A549 (cell line): ENCODE data around the gene SERPINE2. TPM values are rescaled to one million over a fixed set of nuclear protein-coding genes. Genes with fewer than 3 reads are reported as not detected.

ENCODE experiments used
- ATAC-seq, 2 experiments: fragments of 200-7000 bp in 1 of 2; fragments of >200 bp in 1 of 2; cut with Nextera tagmentation in 1 of 2; cut with Tn5 transposase in 1 of 2; 3 replicates each; pipeline versions ENCODE4 v1.8.0 to v1.9.1; 2018 to 2020; ENCODE audit warnings: mild to moderate bottlenecking in 1 of 2, moderate library complexity in 1 of 2
- CTCF ChIA-PET: fragments of 300-600 bp; sonication (Branson Sonifier 250); formaldehyde crosslinking; extraction: SDS; loops from one replicate; lab custom pipeline; 2021; ENCODE audit warnings: antibody characterized with exemption, inconsistent platforms; lab: Yijun Ruan, JAX
- POLR2A ChIA-PET: fragments of 350-600 bp; formaldehyde crosslinking; extraction: SDS; loops from one replicate; lab custom pipeline; 2021; ENCODE audit warnings: antibody characterized with exemption, inconsistent platforms; lab: Yijun Ruan, JAX
- DNase-seq, 2 experiments: peaks; one replicate each; pipeline versions ENCODE4 v3.0.0 to v3.0.0-alpha.2; 2011 to 2016; ENCODE audit warnings: low read depth in 1 of 2, low spot score in 1 of 2
- FAIRE-seq: peaks from 2 replicates; lab custom pipeline; 2011; peaks lifted over from hg19 to GRCh38; lab: Jason Lieb, UNC
- H3K27ac ChIP-seq, 2 experiments: fragments of >200 bp; sonication (Bioruptor Twin); formaldehyde crosslinking; 3 replicates each; pipeline ENCODE4 v1.5.1; 2016 to 2017
- H3K4me1 ChIP-seq: fragments of >200 bp; sonication (Bioruptor Twin); formaldehyde crosslinking; 3 replicates; pipeline ENCODE4 v1.6.1; 2016
- H3K4me2 ChIP-seq: fragments of >200 bp; sonication (Bioruptor Twin); formaldehyde crosslinking; 3 replicates; pipeline ENCODE4 v1.6.1; 2016
- H3K4me3 ChIP-seq: fragments of >200 bp; sonication (Bioruptor Twin); formaldehyde crosslinking; 3 replicates; pipeline ENCODE4 v1.5.1; 2016
- H3K9me3 ChIP-seq: fragments of >200 bp; sonication (Bioruptor Twin); formaldehyde crosslinking; 3 replicates; pipeline ENCODE4 v1.6.1; 2016
- BHLHE40 ChIP-seq: IDR thresholded peaks from 2 replicates; pipeline ENCODE4 v1.6.1; 2012; ENCODE audit warnings: low read depth, low read length, inconsistent platforms
- CBX2 ChIP-seq: fragments of 200-600 bp; sonication (generic); IDR thresholded peaks from 2 replicates; pipeline ENCODE4 v1.6.1; 2016; ENCODE audit warnings: low read depth, mild to moderate bottlenecking, borderline replicate concordance
- CBX8 ChIP-seq: fragments of 200-600 bp; sonication (generic); IDR thresholded peaks from 2 replicates; pipeline ENCODE4 v1.6.1; 2016
- CHD2 ChIP-seq: fragments of 150-350 bp; IDR thresholded peaks from 2 replicates; pipeline ENCODE4 v1.6.1; 2014; ENCODE audit warnings: low read length; ENCODE audit not compliant: partially characterized antibody
- CHD4 ChIP-seq: fragments of 200-600 bp; sonication (generic); IDR thresholded peaks from 2 replicates; pipeline ENCODE4 v1.6.1; 2016; ENCODE audit warnings: antibody characterized with exemption, mild to moderate bottlenecking, borderline replicate concordance
- EHF ChIP-seq: fragments of 250-450 bp; sonication (Bioruptor Pico); IDR thresholded peaks from 2 replicates; pipeline ENCODE4 v1.5.0; 2020; ENCODE audit warnings: mild to moderate bottlenecking
- EHMT2 ChIP-seq: fragments of 200-600 bp; sonication (generic); IDR thresholded peaks from 2 replicates; pipeline ENCODE4 v1.6.1; 2016; ENCODE audit warnings: antibody characterized with exemption, low read depth, mild to moderate bottlenecking, moderate library complexity
- FOSB ChIP-seq: fragments of 250-450 bp; sonication (Bioruptor Pico); IDR thresholded peaks from 2 replicates; pipeline ENCODE4 v1.5.0; 2020; ENCODE audit warnings: mild to moderate bottlenecking, moderate library complexity
- FOSL2 ChIP-seq, 2 experiments: fragments of 450-650 bp in 1 of 2; fragments of >200 bp in 1 of 2; sonication (Bioruptor Twin) in 1 of 2; formaldehyde crosslinking; IDR thresholded peaks; 2 replicates each; pipeline versions ENCODE4 v1.5.0 to v1.6.1; 2016 to 2020; ENCODE audit warnings: mild to moderate bottlenecking in 1 of 2, moderate library complexity in 1 of 2
- FOXS1 ChIP-seq: fragments of 250-450 bp; sonication (Bioruptor Pico); IDR thresholded peaks from 2 replicates; pipeline ENCODE4 v1.5.0; 2020; ENCODE audit warnings: mild to moderate bottlenecking, moderate library complexity
- HDAC2 ChIP-seq: fragments of 200-600 bp; sonication (generic); IDR thresholded peaks from 2 replicates; pipeline ENCODE4 v1.6.1; 2016
- HEYL ChIP-seq: fragments of 250-450 bp; sonication (Bioruptor Pico); IDR thresholded peaks from 2 replicates; pipeline ENCODE4 v1.8.0; 2021; ENCODE audit warnings: mild to moderate bottlenecking, moderate library complexity
- HOXA7 ChIP-seq: fragments of 250-450 bp; sonication (Bioruptor Pico); IDR thresholded peaks from 2 replicates; pipeline ENCODE4 v1.5.0; 2020; ENCODE audit warnings: mild to moderate bottlenecking, moderate library complexity
- HOXB13 ChIP-seq: fragments of 250-450 bp; sonication (Bioruptor Pico); IDR thresholded peaks from 2 replicates; pipeline ENCODE4 v1.5.0; 2020; ENCODE audit warnings: low read depth, mild to moderate bottlenecking, moderate library complexity
- HOXB5 ChIP-seq: fragments of 250-450 bp; sonication (Bioruptor Pico); IDR thresholded peaks from 2 replicates; pipeline ENCODE4 v1.5.0; 2020; ENCODE audit warnings: mild to moderate bottlenecking, moderate library complexity
- JUN ChIP-seq, 2 experiments: fragments of >200 bp; sonication (Bioruptor Twin); formaldehyde crosslinking; IDR thresholded peaks; 2 replicates in 1 of 2; 3 replicates in 1 of 2; pipeline ENCODE4 v1.6.1; 2016 to 2017
- JUNB ChIP-seq: fragments of >200 bp; sonication (Bioruptor Twin); formaldehyde crosslinking; IDR thresholded peaks from 2 replicates; pipeline ENCODE4 v1.6.1; 2016
- KDM5A ChIP-seq: fragments of 200-600 bp; sonication (generic); IDR thresholded peaks from 2 replicates; pipeline ENCODE4 v1.6.1; 2016; ENCODE audit warnings: antibody characterized with exemption, mild to moderate bottlenecking
- MAZ ChIP-seq: fragments of 150-350 bp; IDR thresholded peaks from 2 replicates; pipeline ENCODE4 v1.6.1; 2014; ENCODE audit warnings: antibody characterized with exemption, low read depth, low read length, borderline replicate concordance
- MYC ChIP-seq: IDR thresholded peaks from 2 replicates; pipeline ENCODE4 v1.6.1; 2012; ENCODE audit warnings: mild to moderate bottlenecking, inconsistent platforms, low read length, improper control_type of control experiment, borderline replicate concordance
- NFE2L2 ChIP-seq: fragments of 150-350 bp; conservative IDR thresholded peaks from 2 replicates; pipeline ENCODE4 v1.6.1; 2014; ENCODE audit warnings: low read length
- NR3C1 ChIP-seq: fragments of >200 bp; sonication (Bioruptor Twin); formaldehyde crosslinking; IDR thresholded peaks from 3 replicates; pipeline ENCODE4 v1.6.1; 2017
- PHF8 ChIP-seq: fragments of 200-600 bp; sonication (generic); IDR thresholded peaks from 2 replicates; pipeline ENCODE4 v1.6.1; 2016; ENCODE audit warnings: low read depth, mild to moderate bottlenecking, antibody characterized with exemption, moderate library complexity, borderline replicate concordance
- RAD21 ChIP-seq, 2 experiments: fragments of >200 bp in 1 of 2; sonication (Bioruptor Twin) in 1 of 2; formaldehyde crosslinking in 1 of 2; IDR thresholded peaks in 1 of 2; conservative IDR thresholded peaks in 1 of 2; 2 replicates in 1 of 2; 3 replicates in 1 of 2; pipeline ENCODE4 v1.6.1; 2012 to 2018; ENCODE audit warnings: inconsistent platforms in 1 of 2
- RCOR1 ChIP-seq: fragments of 150-350 bp; IDR thresholded peaks from 2 replicates; pipeline ENCODE4 v1.6.1; 2014; ENCODE audit warnings: antibody characterized with exemption, low read length, low read depth
- RFX5 ChIP-seq: fragments of 450-650 bp; IDR thresholded peaks from 2 replicates; pipeline ENCODE4 v1.7.1; 2014; ENCODE audit warnings: antibody characterized with exemption, mild to moderate bottlenecking, moderate library complexity
- RNF2 ChIP-seq: fragments of 200-600 bp; sonication (generic); IDR thresholded peaks from 2 replicates; pipeline ENCODE4 v1.6.1; 2016; ENCODE audit warnings: low read depth, mild to moderate bottlenecking, antibody characterized with exemption, moderate library complexity, borderline replicate concordance
- SMC3 ChIP-seq: fragments of >200 bp; sonication (Bioruptor Twin); formaldehyde crosslinking; IDR thresholded peaks from 3 replicates; pipeline ENCODE4 v1.6.1; 2018; ENCODE audit warnings: inconsistent platforms
- SREBF2 ChIP-seq: fragments of 450-650 bp; IDR thresholded peaks from 2 replicates; pipeline ENCODE4 v1.6.1; 2014; ENCODE audit warnings: mild to moderate bottlenecking, moderate library complexity
- TFCP2L1 ChIP-seq: fragments of 250-450 bp; sonication (Bioruptor Pico); IDR thresholded peaks from 2 replicates; pipeline ENCODE4 v1.5.0; 2021; ENCODE audit warnings: mild to moderate bottlenecking
- TP53 ChIP-seq: fragments of 250-450 bp; sonication (Bioruptor Pico); IDR thresholded peaks from 2 replicates; pipeline ENCODE4 v1.5.0; 2021; ENCODE audit warnings: mild to moderate bottlenecking, moderate library complexity
- ZC3H11A ChIP-seq: fragments of 450-650 bp; IDR thresholded peaks from 2 replicates; pipeline ENCODE4 v1.6.1; 2014; ENCODE audit warnings: antibody characterized with exemption, mild to moderate bottlenecking
- ZFP36 ChIP-seq: fragments of 450-650 bp; IDR thresholded peaks from 2 replicates; pipeline ENCODE4 v1.6.1; 2014; ENCODE audit warnings: borderline replicate concordance; ENCODE audit not compliant: partially characterized antibody
- ZSCAN20 ChIP-seq: fragments of 250-450 bp; sonication (Bioruptor Pico); IDR thresholded peaks from 2 replicates; pipeline ENCODE4 v1.8.0; 2022; ENCODE audit warnings: mild to moderate bottlenecking, moderate library complexity
- WGBS: methylation state at CpG from one replicate; pipeline ENCODE4 v1.1.6; 2017; ENCODE audit errors: missing lambda C conversion rate; 5-methylcytosine and 5-hydroxymethylcytosine counted together
- polyA plus RNA-seq, 4 experiments: library from polyadenylated mRNA; depleted of rRNA in 3 of 4; stranded (reverse); fragments of >200 nt; fragmentation: RNase III in 1 of 4; extraction: RNeasy Plus Mini Kit Qiagen cat#74134 plus additional on column Dnase treatment in 1 of 4; gene quantifications; 2 replicates in 3 of 4; 3 replicates in 1 of 4; pipeline ENCODE4 v1.2.3, GENCODE V29; 2011 to 2017
- TF ChIP-seq, protein P1 (sequence below): fragments of 450-650 bp; IDR thresholded peaks from 2 replicates; pipeline ENCODE4 v1.6.1; 2014; ENCODE audit warnings: antibody characterized with exemption
- TF ChIP-seq, protein P2 (sequence below): fragments of 250-450 bp; sonication (Bioruptor Pico); IDR thresholded peaks from 2 replicates; pipeline ENCODE4 v1.5.0; 2021; ENCODE audit warnings: mild to moderate bottlenecking, moderate library complexity, borderline replicate concordance

SERPINE2 gene
- polyA plus RNA-seq, 2 of the 4 experiments (the other 2 are of a cell fraction), result 58.6 to 88.2 TPM

DNA sequence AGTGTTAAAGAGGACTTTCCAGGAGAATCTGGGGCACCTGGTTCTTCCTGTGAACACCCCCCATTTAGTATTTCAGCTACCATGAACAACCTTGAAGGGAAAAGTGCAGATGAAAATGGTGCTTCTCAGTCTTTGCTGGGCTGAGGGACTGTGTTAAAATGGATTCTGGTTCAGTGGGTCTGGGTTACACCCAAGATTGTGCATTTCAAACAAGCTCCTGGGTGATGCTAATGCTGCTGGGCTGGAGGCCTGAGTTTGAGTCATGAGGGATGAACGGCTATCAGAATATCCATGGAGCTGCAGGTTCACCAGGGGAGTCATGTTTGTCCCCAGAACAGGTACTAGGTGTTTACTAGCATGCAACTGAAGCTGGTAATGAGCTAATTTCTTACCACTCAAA, 57.8 kb downstream of the SERPINE2 start:
- CTCF ChIA-PET, result interaction anchor here (0.8 to 4.4 kb wide), 9 partner anchors 9 to 303 kb away, joined by 3 to 20 read pairs (median 5); partner anchors contain the start of gene SERPINE2

DNA sequence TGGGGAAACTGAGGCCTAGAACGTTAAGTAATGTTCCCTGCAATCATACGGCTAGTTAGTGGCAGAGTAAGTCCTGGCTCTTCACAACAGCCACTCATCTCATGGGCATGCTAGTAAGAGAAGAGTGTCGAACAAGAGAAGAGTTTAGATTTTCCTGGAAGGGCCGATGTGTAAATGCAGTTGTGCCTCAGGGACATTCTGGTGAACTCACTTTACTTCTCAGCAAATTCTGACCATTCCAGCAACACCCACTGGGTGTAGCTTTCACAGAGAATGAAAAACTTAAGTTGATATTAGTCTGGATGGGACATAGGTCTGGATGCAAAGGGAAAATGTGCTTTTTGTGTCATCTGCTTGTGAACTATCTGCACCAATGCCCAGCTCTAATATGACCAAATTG, 58.3 kb downstream of the SERPINE2 start:
- no peaks in the 10 kb centered on the region for H3K9me3 ChIP-seq
- CTCF ChIA-PET, result interaction anchor here (0.8 to 4.4 kb wide), 9 partner anchors 8 to 304 kb away, joined by 3 to 20 read pairs (median 5); partner anchors contain the start of gene SERPINE2
- ATAC-seq, result no peak
- 89% methylated on average over 4 of the region's 4 CpGs for WGBS
- TF ChIP-seq SMC3, result no peak
- no peak for TF ChIP-seq ZFP36
- TF ChIP-seq, protein P1, sequence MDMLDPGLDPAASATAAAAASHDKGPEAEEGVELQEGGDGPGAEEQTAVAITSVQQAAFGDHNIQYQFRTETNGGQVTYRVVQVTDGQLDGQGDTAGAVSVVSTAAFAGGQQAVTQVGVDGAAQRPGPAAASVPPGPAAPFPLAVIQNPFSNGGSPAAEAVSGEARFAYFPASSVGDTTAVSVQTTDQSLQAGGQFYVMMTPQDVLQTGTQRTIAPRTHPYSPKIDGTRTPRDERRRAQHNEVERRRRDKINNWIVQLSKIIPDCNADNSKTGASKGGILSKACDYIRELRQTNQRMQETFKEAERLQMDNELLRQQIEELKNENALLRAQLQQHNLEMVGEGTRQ, result no peak
- no peak for TF ChIP-seq RCOR1
- TF ChIP-seq HDAC2, result no peak
- TF ChIP-seq BHLHE40, result no peak
- TF ChIP-seq CHD4, result no peak
- TF ChIP-seq RFX5, result no peak
- TF ChIP-seq HEYL, result no peak
- TF ChIP-seq EHF (CRISPR knock-in tag), result no peak
- no peak for TF ChIP-seq PHF8
- TF ChIP-seq EHMT2, result no peak
- no peak for TF ChIP-seq KDM5A
- no peak for TF ChIP-seq JUN (IDR thresholded peaks at IDR 0.05)
- no peak overlapping the region for H3K4me2 ChIP-seq
- no peak overlapping the region for H3K27ac ChIP-seq
- no peaks in the 10 kb centered on the region; the same call in 2 of the 3 replicates for H3K4me1 ChIP-seq
- DNase-seq, result no peak
- no peak overlapping the region for H3K4me3 ChIP-seq
- POLR2A ChIA-PET, result no interaction called here
- no peak for FAIRE-seq

More for the DNA sequence above, 57.8 kb downstream of the SERPINE2 start:
- TF ChIP-seq CBX2, result no peak
- no peak for TF ChIP-seq MYC
- TF ChIP-seq HDAC2, result no peak
- no peak for TF ChIP-seq SREBF2
- no peak for TF ChIP-seq RCOR1
- no peak for TF ChIP-seq CHD2
- no peak for TF ChIP-seq JUNB
- no peak for TF ChIP-seq NFE2L2
- no peak for TF ChIP-seq EHF (CRISPR knock-in tag)
- TF ChIP-seq TFCP2L1 (CRISPR knock-in tag), result no peak
- TF ChIP-seq HOXA7 (CRISPR knock-in tag), result no peak
- no peak for TF ChIP-seq ZSCAN20 (CRISPR knock-in tag)
- TF ChIP-seq KDM5A, result no peak
- TF ChIP-seq FOXS1 (CRISPR knock-in tag), result no peak
- no peak for TF ChIP-seq MAZ
- Histone ChIP-seq H3K27ac (no peak overlapping the region), H3K4me3 (no peak overlapping the region), H3K9me3 (no peaks in the 10 kb centered on the region), H3K4me1 (no peaks in the 10 kb centered on the region; the same call in 2 of the 3 replicates), H3K4me2 (no peak overlapping the region)
- 78% methylated on average over 1 of the region's 1 CpG for WGBS
- DNase-seq (no peak), FAIRE-seq (no peak), ATAC-seq (no peak)
- POLR2A ChIA-PET, result no interaction called here

DNA sequence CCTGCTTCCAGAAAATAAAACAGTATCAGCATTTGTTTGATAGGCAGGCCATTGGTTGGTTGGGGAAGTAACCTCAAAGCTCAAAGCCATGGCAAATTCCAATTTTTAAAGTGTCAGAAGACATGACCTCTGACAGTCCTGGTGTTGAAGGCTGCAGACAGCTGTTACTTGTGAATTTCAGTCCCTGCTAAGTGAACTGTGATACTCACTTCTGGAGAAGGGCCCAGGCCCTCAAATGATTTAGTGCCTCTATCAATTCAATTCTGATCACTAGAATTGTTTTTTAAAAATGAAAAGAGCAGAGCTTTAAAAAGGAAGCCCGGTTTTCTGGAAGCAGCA, 58.7 kb downstream of the SERPINE2 start:
- DNase-seq (no peak), ATAC-seq (no peak), FAIRE-seq (no peak)
- Histone ChIP-seq H3K9me3 (no peaks in the 10 kb centered on the region), H3K4me1 (no peaks in the 10 kb centered on the region; the same call in 2 of the 3 replicates), H3K4me2 (no peak overlapping the region), H3K27ac (no peak overlapping the region), H3K4me3 (no peak overlapping the region)
- ChIA-PET POLR2A (no interaction called here), CTCF (interaction anchor here (0.8 to 4.4 kb wide), 9 partner anchors 8 to 304 kb away, joined by 3 to 20 read pairs (median 5); partner anchors contain the start of gene SERPINE2)
- WGBS, result 37% methylated on average over 1 of the region's 1 CpG
- TF ChIP-seq RFX5 (no peak), HOXB13 (CRISPR knock-in tag) (no peak), FOSL2 (IDR thresholded peaks at IDR 0.05) (no peak), FOSL2 (CRISPR knock-in tag; IDR thresholded peaks at IDR 0.05) (no peak), TFCP2L1 (CRISPR knock-in tag) (no peak), CBX8 (no peak), HOXB5 (CRISPR knock-in tag) (no peak), FOSB (CRISPR knock-in tag) (no peak), ZC3H11A (no peak), HDAC2 (no peak), RAD21 (conservative IDR thresholded peaks at IDR 0.05 in 1 of 2, IDR thresholded peaks at IDR 0.05 in 1 of 2) (no peak), JUN (IDR thresholded peaks at IDR 0.05) (no peak), EHMT2 (no peak), NR3C1 (no peak), RNF2 (no peak), TP53 (no peak), RCOR1 (no peak), CHD4 (no peak)
- TF ChIP-seq, protein P2, sequence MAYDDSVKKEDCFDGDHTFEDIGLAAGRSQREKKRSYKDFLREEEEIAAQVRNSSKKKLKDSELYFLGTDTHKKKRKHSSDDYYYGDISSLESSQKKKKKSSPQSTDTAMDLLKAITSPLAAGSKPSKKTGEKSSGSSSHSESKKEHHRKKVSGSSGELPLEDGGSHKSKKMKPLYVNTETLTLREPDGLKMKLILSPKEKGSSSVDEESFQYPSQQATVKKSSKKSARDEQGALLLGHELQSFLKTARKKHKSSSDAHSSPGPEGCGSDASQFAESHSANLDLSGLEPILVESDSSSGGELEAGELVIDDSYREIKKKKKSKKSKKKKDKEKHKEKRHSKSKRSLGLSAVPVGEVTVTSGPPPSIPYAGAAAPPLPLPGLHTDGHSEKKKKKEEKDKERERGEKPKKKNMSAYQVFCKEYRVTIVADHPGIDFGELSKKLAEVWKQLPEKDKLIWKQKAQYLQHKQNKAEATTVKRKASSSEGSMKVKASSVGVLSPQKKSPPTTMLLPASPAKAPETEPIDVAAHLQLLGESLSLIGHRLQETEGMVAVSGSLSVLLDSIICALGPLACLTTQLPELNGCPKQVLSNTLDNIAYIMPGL (CRISPR knock-in tag), result no peak
